GM21515 (cell line): ENCODE data around the gene NEK6.

Experiments
- ATAC-seq: cut with Tn5 transposase; IDR thresholded peaks from one replicate; pipeline ENCODE4 v1.9.1; 2021; ENCODE audit not compliant: unreplicated experiment

Gene NEK6

GRCh38 chr9:124315882-124316281 lies 58.1 kb downstream of the NEK6 start:
- ATAC-seq: no peak

- ATAC-seq: no peak
These were observed 62.6 kb downstream of the NEK6 start for GRCh38 chr9:124320062-124320973.

- no peak for ATAC-seq
These were observed 63.7 kb downstream of the NEK6 start for GRCh38 chr9:124321416-124321815.

DNA sequence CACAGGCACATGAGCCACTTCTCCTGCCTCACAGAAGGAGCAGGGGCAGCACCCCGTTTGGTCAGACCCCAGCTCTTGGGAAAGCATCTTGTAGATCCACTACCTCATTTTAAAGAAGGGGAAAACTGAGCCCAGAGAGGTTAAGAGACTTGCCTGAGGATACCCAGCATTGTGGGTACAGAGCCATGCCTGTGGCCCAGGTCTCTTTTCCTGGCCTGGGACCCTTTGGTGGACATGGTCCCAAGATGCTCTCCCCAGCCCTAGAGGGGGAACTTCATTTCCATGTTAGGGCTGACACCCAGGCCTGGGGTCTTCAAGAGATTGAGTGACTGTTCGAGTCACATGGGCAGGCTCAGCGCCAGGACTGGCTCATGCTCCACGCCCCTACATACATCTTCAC lies 64.2 kb downstream of the NEK6 start:
- ATAC-seq: no peak

- ATAC-seq: no peak
These were observed 65.1 kb downstream of the NEK6 start for GRCh38 chr9:124322618-124323432.

DNA sequence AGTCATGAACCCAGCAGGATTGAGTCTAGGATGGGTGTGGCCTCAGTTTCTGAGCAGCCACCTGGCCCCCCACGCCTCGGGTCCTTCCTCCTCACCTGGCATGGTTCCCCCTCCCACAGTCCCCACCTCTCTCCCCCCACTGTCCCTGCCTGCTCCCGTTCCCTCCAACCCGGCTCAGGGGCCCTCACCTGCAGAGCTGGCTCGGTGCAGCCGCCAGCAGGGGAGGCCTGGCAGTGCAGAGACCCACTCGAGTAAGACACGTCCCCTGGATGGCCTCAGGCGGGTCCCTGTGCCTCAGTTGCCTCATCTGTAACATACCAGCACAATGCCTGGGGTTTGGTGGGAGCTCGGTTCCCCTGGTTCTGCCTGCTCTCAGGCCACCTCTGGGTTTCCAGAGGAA lies 66.2 kb downstream of the NEK6 start:
- no peak for ATAC-seq

DNA sequence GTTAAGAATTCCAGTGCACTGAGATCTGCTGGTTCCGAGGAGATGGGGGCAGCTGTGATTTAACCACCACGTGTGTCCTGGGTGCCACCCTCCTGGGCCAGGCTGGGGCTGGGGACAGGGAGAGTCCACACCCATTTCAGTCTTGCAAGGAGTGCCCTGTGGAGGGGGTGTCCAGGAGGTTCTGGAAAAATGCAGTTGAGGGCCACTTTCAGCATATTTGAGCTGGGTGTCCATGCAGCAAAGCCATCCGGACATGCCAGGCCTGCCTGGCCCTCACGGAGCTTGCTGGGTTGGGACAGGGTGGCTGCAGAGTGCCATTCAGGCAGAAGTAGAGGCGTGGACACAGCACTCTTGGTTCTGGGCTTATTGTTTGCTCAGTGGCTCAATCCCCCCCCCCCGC lies 68.1 kb downstream of the NEK6 start:
- ATAC-seq: no peak

- ATAC-seq: no peak
These were observed 68.6 kb downstream of the NEK6 start for GRCh38 chr9:124326378-124326777.

- ATAC-seq: no peak
These were observed 69.7 kb downstream of the NEK6 start for GRCh38 chr9:124327491-124327890.

DNA sequence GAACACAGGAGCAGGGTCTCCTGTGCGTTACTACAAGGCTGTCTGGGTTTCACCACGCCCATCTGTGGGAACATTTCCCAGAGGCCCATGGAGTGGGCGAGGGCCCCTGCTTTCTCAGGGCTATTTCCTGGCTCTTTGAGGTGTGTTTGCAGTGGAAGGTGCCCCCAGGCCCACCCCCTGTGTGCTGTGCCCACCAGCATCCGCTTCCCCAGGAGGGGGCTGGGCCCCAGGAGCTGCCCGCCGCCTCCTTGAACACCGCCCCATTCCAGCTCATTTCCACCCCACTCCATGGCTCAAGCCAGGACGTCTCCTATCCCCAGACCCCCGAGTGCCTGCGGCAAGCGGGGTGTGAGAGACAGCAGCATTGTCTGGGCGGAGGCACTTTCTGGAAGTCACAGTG lies 70.5 kb downstream of the NEK6 start:
- no peak for ATAC-seq

DNA sequence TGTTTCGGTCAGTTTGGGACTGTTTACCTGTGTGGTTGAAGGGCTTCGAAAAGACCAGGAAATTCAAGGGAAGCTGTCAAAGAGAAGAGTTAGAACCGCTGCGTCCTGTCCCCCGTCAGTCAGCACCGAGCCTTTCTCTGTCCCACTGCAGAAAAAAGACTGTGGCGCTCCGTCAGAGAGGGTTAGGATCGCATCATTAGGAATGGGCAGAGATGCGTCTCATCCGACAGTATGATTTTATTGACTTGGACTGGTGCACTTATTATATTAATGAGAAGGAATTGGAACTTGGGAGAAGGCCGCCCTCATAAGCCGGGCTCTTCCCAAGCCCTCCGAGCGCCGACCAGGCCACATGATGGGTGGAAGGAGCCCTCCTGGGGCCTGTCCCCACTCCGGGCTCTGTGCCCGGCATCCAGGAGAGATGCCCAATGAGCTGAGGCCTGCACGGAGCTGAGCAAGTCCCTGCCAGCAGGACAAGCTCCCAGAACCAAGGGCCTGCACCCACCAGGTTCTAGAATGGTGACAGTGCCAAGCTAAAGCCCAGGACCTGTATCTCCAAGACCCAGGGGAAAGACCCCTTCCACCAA lies 71.5 kb downstream of the NEK6 start:
- ATAC-seq: no peak

GRCh38 chr9:124330011-124330697 lies 72.4 kb downstream of the NEK6 start:
- ATAC-seq: no peak

DNA sequence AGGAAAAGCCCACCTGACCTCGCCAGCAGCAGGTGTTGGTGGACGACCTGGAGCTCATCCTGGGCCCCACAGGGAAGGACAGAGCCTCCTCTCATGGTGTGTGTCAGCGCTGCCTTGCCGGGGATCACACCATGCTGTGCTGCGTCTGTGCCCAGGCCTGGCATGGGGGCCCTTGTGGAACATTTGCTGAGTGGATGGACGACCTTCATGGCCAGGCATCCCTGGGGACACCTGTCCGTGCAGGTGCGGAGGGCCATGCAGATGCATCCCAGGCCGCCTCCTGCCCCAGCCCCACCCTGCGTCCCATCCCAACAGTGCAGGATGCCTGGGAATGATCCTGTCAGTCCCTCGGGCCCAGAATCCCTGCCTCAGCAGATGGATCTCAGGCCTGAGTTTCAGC lies 73.8 kb downstream of the NEK6 start:
- no peak for ATAC-seq

- no peak for ATAC-seq
These were observed 74.8 kb downstream of the NEK6 start for GRCh38 chr9:124332361-124333202.

GRCh38 chr9:124333203-124333579 lies 75.4 kb downstream of the NEK6 start:
- ATAC-seq: no peak

DNA sequence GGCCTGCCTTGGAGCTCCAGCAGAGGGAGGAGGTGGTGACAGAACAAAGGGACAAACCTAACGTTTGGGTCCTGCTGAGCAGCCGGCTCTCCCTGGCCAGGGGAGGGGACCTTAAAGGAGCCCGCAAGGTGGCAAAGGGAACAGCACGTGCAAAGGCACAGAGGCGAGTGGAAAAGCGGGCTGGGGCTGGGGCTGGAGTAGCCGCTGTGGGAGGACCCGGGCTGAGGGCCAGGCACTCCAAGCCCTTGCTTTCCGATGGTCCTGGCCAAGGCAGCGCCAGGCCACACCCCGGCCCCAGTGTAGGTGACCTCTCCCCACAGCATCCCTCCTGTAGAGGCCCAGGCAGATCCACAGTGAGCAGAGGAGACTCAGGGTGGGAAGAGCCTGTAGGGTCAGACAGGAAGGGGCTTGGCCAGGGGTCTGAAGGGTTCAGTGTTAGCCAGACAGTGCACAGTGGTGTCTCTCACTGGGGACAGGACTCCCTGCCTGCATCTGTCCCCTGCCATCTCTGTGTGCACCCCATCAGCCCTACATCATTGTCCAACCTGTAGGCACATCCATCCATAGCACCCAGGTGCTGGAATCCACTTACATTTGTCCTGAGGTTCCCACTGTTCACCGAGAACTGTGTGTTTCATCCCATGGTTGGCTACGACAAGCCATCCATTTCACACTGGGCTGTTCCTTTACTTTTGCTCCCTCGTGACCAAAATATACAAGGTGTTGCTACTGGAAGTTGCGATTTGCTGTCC lies 77.0 kb downstream of the NEK6 start:
- no peak for ATAC-seq

- no peak for ATAC-seq
These were observed 77.6 kb downstream of the NEK6 start for GRCh38 chr9:124335320-124335707.

DNA sequence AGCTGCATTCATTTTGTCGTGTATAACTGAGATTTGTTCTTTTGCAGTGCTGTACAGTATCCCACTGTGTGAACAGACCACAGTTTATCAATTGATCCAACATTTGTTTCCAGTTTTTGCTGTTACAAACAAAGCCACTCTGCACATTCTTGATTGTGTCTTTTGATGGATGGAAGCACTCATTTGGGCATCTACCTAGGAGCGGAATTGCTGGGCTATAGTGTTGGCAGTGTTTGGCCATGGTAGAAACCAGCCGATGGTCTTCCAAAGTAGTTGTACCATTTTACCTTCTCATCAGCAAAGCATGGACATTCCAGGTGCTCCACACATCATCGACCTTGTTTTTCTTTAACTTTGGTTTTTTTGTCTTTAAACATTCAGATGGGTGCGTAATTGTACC lies 79.8 kb downstream of the NEK6 start:
- no peak for ATAC-seq

DNA sequence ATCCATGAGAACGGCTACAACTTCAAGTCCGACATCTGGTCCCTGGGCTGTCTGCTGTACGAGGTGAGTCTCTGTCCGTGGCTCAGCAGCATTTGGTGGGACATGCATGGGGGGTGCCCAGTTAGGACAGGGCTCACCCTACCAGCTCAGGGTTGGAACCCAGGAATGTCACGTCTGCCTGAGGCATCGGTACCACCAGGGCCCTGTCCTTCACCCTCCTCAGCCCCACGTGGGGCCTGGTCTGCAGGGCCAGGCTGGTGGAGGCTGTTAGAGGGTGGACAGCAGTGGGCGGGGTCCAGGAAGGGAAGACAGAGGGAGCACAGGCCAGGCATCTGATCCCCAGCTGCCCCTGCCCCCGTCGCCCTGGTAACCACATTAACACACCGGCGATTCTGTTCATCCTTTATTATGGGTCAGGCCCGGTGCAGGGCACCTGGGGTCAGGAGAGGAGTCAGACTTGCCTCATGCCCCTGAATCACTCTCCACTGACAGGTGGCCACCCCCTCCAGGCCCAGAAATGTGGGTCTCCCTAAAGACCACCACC lies 81.9 kb downstream of the NEK6 start:
- ATAC-seq: no peak
